Inflammatory macrophage (primary cell): ENCODE data around the gene ABHD1.
"Not testable (repeated sequence)": the region's sequence is repeated elsewhere in the genome, so short reads cannot be mapped to it uniquely, and the experiment has no call there.

ENCODE experiments used
- DNase-seq, 2 donors: peaks; one replicate each; pipeline ENCODE4 v3.0.0-alpha.2; 2020 to 2022

The ABHD1 gene

DNA sequence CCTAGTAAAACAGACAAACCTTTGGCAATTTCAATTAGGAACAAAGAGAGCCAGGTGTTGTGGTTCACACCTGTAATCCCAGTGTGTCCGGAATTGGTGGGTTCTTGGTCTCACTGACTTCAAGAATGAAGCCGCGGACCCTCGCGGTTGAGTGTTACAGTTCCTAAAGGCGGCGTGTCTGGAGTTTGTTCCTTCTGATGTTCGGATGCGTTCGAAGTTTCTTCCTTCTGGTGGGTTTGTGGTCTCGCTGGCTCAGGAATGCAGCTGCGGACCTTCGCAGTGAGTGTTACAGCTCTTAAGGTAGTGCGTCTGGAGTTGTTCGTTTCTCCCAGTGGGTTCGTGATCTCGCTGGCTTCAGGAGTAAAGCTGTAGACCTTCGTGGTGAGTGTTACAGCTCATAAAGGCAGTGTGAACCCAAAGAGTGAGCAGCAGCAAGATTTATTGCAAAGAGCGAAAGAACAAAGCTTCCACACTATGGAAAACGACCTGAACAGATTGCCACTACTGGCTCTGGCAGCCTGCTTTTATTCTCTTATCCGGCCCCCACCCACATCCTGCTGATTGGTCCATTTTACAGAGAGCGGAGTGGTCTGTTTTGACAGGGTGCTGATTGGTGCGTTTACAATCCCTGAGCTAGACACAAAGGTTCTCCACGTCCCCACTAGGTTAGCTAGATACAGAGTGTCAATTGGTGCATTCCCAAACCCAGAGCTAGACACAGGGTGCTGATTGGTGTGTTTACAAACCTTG lies 12.8 kb upstream of the ABHD1 start:
- not testable (repeated sequence) for DNase-seq

DNA sequence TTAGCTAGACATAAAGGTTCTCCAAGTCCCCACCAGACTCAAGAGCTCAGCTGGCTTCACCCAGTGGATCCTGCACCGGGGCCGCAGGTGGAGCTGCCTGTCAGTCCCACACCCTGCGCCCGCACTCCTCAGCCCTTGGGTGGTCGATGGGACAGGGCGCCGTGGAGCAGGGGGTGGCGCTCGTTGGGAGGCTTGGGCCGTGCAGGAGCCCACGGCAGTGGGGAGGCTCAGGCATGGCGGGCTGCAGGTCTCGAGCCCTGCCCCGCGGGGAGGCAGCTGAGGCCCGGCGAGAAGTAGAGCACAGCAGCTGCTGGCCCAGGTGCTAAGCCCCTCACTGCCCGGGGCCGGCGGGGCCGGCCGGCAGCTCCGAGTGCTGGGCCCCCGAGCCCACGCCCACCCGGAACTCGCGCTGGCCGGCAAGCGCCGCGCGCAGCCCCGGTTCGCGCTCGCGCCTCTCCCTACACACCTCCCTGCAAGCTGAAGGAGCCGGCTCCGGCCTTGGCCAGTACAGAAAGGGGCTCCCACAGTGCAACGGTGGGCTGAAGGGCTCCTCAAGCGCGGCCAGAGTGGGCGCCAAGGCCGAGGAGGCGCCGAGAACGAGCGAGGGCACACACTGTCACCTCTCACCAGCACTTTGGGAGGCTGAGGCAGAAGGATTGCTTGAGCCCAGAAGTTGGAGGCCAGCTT lies 12.1 kb upstream of the ABHD1 start:
- not testable (repeated sequence) for DNase-seq

GRCh38 chr2:27115519-27115918 lies 8.1 kb upstream of the ABHD1 start:
- no peak for DNase-seq

DNA sequence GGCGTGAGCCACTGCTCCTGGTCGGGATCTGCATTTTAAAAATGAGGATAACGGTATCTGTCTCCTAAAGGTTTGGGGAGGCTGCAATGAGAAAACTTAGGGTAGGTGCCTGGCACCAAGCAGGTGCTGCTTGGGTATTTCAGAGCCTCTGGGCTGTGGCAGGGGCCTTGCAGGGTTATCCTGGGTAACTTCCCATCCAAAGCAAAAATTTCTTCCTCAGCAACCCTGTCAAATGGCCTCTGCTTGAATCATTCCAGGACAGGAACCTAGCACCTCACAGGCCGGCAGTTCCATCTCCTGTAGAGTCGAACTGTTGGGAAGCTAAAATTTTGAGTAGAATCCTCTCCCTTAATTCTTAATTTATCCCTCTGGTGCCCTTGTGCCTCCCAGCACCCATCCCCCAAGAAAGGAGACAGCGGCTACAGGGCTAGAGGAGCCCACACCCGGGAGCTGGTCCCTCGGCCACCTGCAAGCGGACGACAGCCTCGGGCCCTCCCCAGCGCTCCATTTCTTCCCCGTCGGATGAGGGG lies 5.6 kb upstream of the ABHD1 start:
- DNase-seq, result no peak

DNA sequence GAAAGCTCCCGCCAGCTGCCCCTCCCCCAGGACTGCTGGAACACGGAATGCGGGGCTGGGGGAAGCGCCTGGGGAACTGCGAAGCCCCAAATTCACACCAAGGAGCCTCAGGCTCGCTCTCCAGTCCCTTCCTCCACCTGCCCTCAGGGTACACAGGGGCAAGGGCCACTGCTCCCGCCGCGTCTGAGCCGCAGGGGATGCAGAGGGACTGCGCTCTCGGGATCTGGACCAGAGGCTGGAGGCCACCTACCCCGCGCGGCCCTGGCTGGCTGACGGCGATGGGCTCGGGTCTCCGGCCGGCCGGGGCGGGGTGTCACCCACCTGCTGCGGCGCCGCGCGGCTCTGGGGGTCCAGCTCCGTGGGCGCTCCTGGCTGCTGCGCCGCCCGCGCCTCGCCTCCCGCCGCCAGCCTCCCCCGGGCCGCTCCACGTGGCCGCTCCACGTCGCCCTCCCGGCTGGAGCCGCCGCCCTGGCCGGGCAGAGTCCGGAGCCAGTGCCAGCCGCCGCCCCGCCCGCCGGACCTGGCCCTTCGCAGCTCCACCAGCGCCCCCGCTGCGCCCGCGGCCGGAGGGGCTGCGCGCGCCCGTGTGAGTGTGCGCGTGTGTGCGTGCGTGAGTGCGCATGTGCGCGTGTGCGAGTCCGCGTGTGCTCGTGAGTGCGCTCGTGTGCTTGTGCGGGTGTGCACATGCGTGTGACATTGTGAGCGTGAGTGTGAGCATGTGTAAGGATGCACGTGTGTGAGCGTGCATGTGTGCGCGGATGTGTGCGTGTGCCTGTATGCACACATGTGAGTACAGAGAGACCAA lies 4.9 kb upstream of the ABHD1 start, which contains the start of gene CGREF1:
TSS of gene CGREF1 (minus strand) at position 604 of the 805 bp plus-strand sequence. CDS start 14,762 bp downstream, outside the sequence.
- DNase-seq, result no peak

GRCh38 chr2:27119330-27119670 lies 4.3 kb upstream of the ABHD1 start:
- not testable (repeated sequence) for DNase-seq

DNA sequence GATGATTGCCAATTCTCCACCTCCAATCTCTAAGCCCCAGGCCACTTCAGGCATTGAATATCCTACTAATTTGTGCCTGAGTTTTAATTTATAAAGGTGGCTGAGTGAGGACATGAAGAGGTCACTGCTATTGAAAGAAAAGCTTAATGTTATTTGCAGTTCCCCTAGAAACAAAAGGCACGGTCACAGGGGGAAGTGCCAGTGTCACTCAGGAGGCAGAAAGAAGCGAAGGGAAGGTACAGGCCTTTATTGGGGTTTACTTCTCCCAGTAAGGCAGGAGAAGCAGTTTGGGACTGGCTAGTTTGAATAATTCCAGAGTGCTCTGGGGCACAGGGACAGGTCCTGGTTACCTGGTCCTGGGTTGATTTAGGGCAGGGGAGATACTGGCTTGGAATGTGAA lies 1.7 kb upstream of the ABHD1 start:
- peak; percentile 13 to 37 for DNase-seq

DNA sequence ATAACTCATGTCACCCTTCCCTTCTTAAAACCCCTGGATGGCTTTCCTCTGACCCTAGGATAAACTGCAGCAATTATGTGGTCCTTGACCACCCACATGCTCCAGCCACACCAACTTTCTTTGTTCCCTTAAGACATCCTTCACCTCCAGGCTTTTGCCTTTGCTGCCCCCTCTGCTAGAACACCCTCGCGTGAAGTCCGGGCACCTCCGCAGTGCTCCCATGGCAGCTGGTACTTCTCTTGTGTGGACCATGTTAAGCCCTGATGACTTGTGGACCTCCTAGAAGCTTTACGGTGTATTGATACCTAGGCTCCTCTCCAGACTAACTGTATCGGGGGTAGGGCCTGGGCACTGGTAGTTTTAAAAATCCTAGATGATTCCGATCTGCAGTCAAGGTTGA lies 824 bp upstream of the ABHD1 start:
- DNase-seq, result no peak

- DNase-seq, result no peak
Observed at GRCh38 chr2:27125104-27125503, 1.5 kb downstream of the ABHD1 start.

DNA sequence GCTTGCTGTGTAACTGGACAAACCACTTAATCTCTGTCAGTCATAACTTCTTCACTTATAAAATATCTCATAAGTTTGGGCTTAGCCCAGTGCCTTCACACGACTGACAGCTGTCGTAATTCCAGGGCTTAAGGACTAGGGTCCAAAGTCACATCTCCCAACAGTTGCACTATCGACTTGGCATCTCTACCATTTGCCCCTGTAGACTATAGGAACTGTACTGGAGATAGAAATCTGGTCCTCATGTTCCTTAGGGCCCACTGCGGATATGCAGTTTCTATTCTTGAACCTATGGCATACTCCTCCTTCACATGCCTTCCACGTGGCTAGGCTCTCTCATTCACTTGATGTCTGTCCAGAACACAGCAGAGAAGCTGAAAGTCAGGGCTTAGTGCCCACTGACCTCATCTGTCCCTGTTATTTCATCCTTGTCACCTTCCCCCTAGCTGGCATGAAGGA lies 2.7 kb downstream of the ABHD1 start:
- DNase-seq, result no peak

DNA sequence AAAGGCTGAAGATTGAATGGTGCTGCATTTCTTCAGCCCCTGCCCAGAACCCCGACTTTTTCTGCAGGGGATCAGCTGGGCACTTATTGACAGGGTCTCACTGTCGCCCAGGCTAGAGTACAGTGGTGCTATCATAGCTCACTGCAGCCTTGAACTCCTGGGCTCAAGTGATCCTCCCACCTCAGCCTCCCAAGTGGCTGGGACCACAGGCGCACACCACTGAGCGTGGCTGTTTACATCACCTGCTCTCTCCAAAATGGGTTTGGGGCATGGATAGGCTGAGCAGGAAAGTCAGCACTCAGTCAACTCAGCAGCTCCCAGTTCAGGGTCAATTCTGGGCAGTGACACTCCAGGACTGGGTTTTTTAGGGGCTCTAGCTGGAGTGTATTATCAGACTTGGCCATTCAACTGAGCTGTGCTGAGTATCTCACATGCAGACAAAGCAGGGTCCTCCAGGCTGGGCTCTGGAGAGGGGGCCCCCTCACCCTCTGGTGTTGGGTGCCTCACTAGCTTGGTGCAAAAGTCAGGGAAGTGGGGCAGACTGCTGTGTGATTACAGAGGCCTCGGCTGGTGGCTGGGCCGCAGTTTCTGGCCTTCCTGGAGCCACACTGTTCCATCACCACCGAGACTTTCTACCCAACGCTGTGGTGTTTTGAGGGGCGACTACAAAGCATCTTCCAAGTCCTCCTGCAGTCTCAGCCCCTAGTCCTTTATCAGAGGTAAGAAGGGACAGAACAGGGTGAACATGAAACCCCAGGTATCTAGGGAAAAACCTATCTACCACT lies 4.5 kb downstream of the ABHD1 start:
- no peak for DNase-seq

DNA sequence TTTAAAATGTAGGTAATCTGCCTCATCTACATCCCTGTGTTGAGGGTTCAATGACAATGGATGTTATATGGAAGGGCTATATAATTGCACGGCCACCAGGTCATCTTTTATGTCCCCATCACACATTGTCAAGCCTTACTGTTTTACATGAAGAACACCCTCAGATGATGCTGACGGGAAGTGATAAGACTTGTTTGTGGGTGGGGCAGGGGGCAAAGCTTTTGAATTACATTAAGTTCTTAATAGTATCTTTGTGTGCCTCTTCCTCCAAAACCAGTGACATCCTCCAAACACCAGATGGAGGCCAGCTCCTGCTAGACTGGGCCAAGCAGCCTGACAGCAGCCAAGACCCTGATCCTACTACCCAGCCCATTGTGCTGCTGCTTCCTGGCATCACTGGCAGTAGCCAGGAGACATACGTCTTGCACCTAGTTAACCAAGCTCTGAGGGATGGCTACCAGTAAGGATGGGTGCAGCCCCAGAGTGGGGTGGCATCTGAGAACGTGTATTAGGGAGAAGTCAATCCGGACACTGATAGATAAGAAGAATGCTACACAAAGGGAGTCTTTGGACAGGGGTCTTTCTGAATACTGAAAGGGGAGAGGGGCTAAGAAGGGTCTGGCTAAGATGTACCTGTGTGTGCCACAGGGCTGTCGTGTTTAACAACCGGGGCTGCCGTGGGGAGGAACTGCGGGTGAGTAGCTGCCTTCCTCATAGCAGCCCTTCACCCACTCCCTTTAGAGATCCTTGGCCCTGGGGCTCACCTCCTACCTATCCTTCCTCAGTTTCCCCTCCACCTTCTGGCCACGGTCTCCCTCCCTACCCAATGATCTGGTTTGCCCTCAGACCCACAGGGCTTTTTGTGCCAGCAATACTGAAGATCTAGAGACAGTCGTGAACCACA lies 5.3 kb downstream of the ABHD1 start:
- no peak for DNase-seq

GRCh38 chr2:27130396-27130795 lies 6.8 kb downstream of the ABHD1 start:
- no peak for DNase-seq

GRCh38 chr2:27131429-27131828 lies 7.8 kb downstream of the ABHD1 start:
- DNase-seq, result no peak

DNA sequence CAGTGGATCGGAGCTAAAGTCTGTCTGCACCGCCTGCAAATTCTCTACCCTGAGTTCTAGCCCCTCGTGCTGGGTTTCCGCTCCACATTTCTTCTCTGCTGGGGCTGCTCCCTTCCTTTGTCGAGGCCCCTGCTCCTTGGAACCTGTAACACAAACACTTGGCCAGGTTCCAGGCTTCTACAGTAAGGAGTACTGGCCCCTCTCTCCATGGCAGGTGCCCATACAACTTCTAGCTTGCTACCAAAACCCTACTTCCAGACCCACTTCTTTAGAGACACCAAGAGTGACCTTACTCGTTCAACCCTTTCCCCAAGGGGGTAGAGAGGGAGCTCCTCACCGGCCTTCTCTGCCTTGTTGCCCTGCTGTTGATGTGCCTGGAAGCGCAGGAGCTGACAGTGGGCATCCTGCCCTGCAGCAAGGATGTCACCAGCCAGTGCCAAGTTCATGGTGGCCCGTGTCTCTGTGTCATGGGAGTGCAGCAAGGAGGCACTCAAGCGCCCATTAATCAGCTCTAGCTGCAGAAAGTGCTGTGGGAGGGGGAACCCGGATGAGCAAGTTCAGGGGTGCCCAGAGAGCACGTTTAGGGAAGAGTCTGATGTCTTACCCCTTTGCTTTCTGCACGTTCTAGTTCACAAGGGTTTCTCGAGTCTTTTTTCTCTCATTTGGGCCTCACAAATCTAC lies 9.7 kb downstream of the ABHD1 start:
- peak in 1 of 2 donors; percentile 49 for DNase-seq

GRCh38 chr2:27133905-27134780 lies 10.5 kb downstream of the ABHD1 start, which contains the start of gene PREB:
Gene PREB, minus strand, starts transcription at chr2:27134636. Its CDS starts 215 bp downstream, at chr2:27134421.
- DNase-seq, result peak; percentile 98 to 99

DNA sequence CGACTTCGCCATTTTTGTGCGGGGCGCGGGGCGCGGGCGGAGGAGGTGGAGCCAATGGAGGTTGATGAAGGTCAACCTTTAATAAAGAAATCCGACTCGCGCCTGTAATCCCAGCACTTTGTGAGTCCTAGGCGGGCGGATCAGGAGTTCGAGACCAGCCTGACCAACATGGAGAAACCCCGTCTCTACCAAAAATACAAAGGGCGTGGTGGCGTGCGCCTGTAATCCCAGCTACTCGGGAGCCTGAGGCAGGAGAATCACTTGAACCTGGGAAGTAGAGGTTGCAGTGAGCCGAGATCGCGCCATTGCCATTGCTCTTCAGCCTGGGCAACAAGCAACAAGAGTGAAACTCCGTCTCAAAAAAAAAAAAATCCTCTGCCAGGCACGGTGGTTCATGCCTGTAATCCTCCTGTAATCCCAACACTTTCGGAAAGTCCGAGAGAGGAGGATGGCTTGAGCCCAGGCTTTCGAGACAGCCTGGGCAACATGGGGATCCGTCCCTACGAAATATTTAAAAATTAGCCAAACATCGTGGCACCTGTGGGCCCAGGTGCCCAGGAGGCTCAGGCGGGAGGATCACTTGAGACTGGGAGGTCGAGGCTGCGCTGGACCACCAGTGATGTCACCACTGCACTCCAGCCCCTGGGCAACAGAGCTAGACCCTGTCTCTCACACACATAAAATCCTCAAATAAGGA lies 11.3 kb downstream of the ABHD1 start:
- no peak for DNase-seq

DNA sequence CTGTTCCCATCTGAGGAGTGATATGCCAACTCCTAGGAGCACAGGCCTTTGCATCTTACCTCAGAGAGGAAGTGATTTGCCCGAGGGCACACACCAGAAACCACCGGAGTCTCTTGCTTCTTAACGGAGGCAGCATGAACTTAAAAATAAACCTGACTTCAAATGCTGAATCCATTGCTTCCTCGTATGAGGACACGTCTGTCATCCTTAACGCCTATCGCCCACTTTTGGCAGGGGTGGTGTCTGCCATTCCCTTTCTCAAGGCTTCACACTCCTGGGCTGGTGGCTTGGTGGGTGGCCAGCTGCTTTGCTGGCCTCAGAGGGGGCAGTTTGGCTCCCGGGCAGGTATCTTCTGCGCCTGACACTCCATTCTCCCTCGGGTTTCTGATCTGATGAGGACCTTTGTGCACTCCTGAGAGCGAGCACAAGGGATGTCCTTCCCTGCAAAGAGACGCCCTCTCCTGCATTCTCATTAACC lies 11.9 kb downstream of the ABHD1 start:
- peak; percentile 22 to 60 for DNase-seq
